Activated B cell treated with CpG ODN at 0.5 μM for 24 hours (primary cell): ENCODE results near the gene UBE3A. TPM values are rescaled to one million over a fixed set of nuclear protein-coding genes. Genes with fewer than 3 reads are reported as not detected.

Source experiments
- ATAC-seq: fragments of 200-7000 bp; cut with Tn5 transposase; one replicate; pipeline ENCODE4 v1.10.0; 2021; ENCODE audit warnings: low read depth, mild to moderate bottlenecking, moderate library complexity
- CTCF ChIA-PET: fragments of 350-600 bp; sonication (Branson Sonifier 250); formaldehyde crosslinking; loops from one replicate; lab custom pipeline; 2021; ENCODE audit warnings: antibody characterized with exemption; lab: Charles Lee
- POLR2A ChIA-PET: fragments of 350-600 bp; sonication (Branson Sonifier 250); formaldehyde crosslinking; loops from one replicate; lab custom pipeline; 2021; ENCODE audit warnings: antibody characterized with exemption; lab: Charles Lee
- DNase-seq: peaks from one replicate; pipeline ENCODE4 v3.0.0; 2022
- H3K27ac Mint-ChIP-seq: one replicate; pipeline ENCODE4 v1.8.0; 2020; ENCODE audit warnings: mixed read lengths
- H3K27me3 Mint-ChIP-seq: one replicate; pipeline ENCODE4 v1.8.0; 2021; ENCODE audit warnings: mixed read lengths
- H3K36me3 Mint-ChIP-seq: one replicate; pipeline ENCODE4 v1.8.0; 2021; ENCODE audit warnings: low read depth, mixed read lengths
- H3K4me1 Mint-ChIP-seq: one replicate; pipeline ENCODE4 v1.8.0; 2021; ENCODE audit warnings: mixed read lengths
- H3K4me3 Mint-ChIP-seq: one replicate; pipeline ENCODE4 v1.8.0; 2020; ENCODE audit warnings: mild to moderate bottlenecking, mixed read lengths
- H3K9me3 Mint-ChIP-seq: one replicate; pipeline ENCODE4 v1.8.0; 2020; ENCODE audit warnings: mixed read lengths
- CTCF ChIP-seq: fragments of 200-600 bp; IDR thresholded peaks from one replicate; pipeline ENCODE4 v1.8.0; 2022; ENCODE audit warnings: antibody characterized with exemption, mild to moderate bottlenecking
- intact Hi-C: fragments of 100-400 bp; cut with micrococcal nuclease; formaldehyde crosslinking; loops from one replicate; pipeline ENCODE4 v1.15.1; 2024
- total RNA-seq: library from RNA; stranded (reverse); gene quantifications from 2 replicates; pipeline ENCODE4 v1.2.3, GENCODE V29; 2022

The UBE3A gene
- total RNA-seq, 1 donor from 2014 or later = 122 TPM

GRCh38 chr15:25374143-25374542, 64.7 kb downstream of the UBE3A start:
- Mint-ChIP-seq H3K27ac (no peak overlapping the region), H3K27me3 (no peaks in the 10 kb centered on the region), H3K4me3 (no peak overlapping the region), H3K9me3 (no peaks in the 10 kb centered on the region), H3K4me1 (peaks cover 3% of the 10 kb centered on the region), H3K36me3 (peaks cover 73% of the 10 kb centered on the region)
- CTCF ChIA-PET = no interaction called here
- ATAC-seq (no peak), DNase-seq (no peak)
- POLR2A ChIA-PET = no interaction called here
- TF ChIP-seq CTCF = no peak
- intact Hi-C loops = no loop called here

GRCh38 chr15:25372298-25372697, 66.5 kb downstream of the UBE3A start:
- ATAC-seq (no peak), DNase-seq (no peak)
- H3K36me3 Mint-ChIP-seq = peaks cover 74% of the 10 kb centered on the region
- H3K27ac Mint-ChIP-seq = no peak overlapping the region
- H3K9me3 Mint-ChIP-seq = no peaks in the 10 kb centered on the region
- no peak for TF ChIP-seq CTCF
- H3K27me3 Mint-ChIP-seq = no peaks in the 10 kb centered on the region
- peaks cover 2% of the 10 kb centered on the region for H3K4me1 Mint-ChIP-seq
- ChIA-PET CTCF (no interaction called here), POLR2A (no interaction called here)
- intact Hi-C loops = no loop called here
- H3K4me3 Mint-ChIP-seq = no peak overlapping the region

- TF ChIP-seq CTCF = no peak
- ATAC-seq = no peak
- ChIA-PET CTCF (interaction anchor here (1.8 kb wide), 1 partner anchor 10 kb away, joined by 6 read pairs; no protein-coding TSS in a partner anchor), POLR2A (no interaction called here)
- Mint-ChIP-seq H3K9me3 (no peaks in the 10 kb centered on the region), H3K27me3 (no peaks in the 10 kb centered on the region), H3K4me1 (peaks cover 6% of the 10 kb centered on the region), H3K27ac (no peak overlapping the region), H3K4me3 (no peak overlapping the region), H3K36me3 (peaks cover 64% of the 10 kb centered on the region)
- DNase-seq = no peak
- intact Hi-C loops = loop anchor here (5.0 to 10.0 kb wide), 3 partner anchors 33 to 414 kb away; partner anchors contain the start of genes SNRPN, SNURF and UBE3A
Observed at GRCh38 chr15:25368850-25369249, 70.0 kb downstream of the UBE3A start.

GRCh38 chr15:25366058-25366457, 72.8 kb downstream of the UBE3A start:
- Mint-ChIP-seq H3K4me3 (no peak overlapping the region), H3K36me3 (peaks cover 47% of the 10 kb centered on the region), H3K27me3 (no peaks in the 10 kb centered on the region), H3K9me3 (no peaks in the 10 kb centered on the region), H3K27ac (no peak overlapping the region), H3K4me1 (peaks cover 6% of the 10 kb centered on the region)
- CTCF ChIA-PET = no interaction called here
- intact Hi-C loops = loop anchor here (5.0 to 10.0 kb wide), 3 partner anchors 36 to 411 kb away; partner anchors contain the start of genes SNRPN, SNURF and UBE3A
- no peak for ATAC-seq
- TF ChIP-seq CTCF = no peak
- POLR2A ChIA-PET = no interaction called here
- DNase-seq = no peak

- CTCF ChIA-PET = no interaction called here
- ATAC-seq (no peak), DNase-seq (no peak)
- H3K36me3 Mint-ChIP-seq = peaks cover 39% of the 10 kb centered on the region
- H3K27me3 Mint-ChIP-seq = no peaks in the 10 kb centered on the region
- intact Hi-C loops = loop anchor here (10.0 kb wide), 1 partner anchor 408 kb away; the partner anchor contains the start of genes SNRPN and SNURF
- no peaks in the 10 kb centered on the region for H3K9me3 Mint-ChIP-seq
- H3K27ac Mint-ChIP-seq = no peak overlapping the region
- POLR2A ChIA-PET = no interaction called here
- peaks cover 3% of the 10 kb centered on the region for H3K4me1 Mint-ChIP-seq
- H3K4me3 Mint-ChIP-seq = no peak overlapping the region
- no peak for TF ChIP-seq CTCF
Observed at GRCh38 chr15:25362545-25362944, 76.3 kb downstream of the UBE3A start.
